C4-2B (cell line): ENCODE measurements around the gene ZFR.

ENCODE experiments used
- CTCF ChIP-seq: fragments of 450-650 bp; conservative IDR thresholded peaks from 2 replicates; pipeline ENCODE4 v1.5.1; 2017; ENCODE audit warnings: mild to moderate bottlenecking
- ZFX ChIP-seq: fragments of 450-650 bp; IDR thresholded peaks from 2 replicates; pipeline ENCODE4 v1.6.1; 2017

DNA sequence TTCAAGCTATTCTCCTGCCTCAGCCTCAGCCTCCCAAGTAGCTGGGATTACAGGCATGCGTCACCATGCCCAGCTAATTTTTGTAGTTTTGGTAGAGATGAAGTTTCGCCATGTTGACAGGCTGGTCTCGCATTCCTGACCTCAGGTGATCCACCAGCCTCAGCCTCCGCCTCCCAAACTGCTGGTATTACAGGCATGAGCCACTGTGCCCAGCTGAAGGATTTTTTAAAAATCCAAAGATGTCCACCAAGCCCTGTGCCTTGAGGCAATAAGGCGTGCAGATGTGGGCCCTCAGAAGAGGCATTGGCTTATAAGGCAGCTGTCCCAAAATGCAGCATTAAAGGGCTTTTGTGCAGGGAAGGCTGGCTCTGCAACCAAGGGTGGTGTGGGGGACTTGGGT lies 10.3 kb upstream of the ZFR start:
- TF ChIP-seq CTCF = no peak
- no peak for TF ChIP-seq ZFX
